WTC11 (cell line): ENCODE results near the gene JCAD.

ENCODE experiments used
- GABPB1 ChIP-seq: sonication (generic); formaldehyde crosslinking; IDR thresholded peaks from 2 replicates; pipeline ENCODE4 v1.8.1; 2023; ENCODE audit warnings: mild to moderate bottlenecking, missing genetic modification reagents
- MXD4 ChIP-seq: fragments of 250-450 bp; sonication (Bioruptor Pico); IDR thresholded peaks from 2 replicates; pipeline ENCODE4 v1.8.0; 2021; ENCODE audit warnings: mild to moderate bottlenecking, moderate library complexity, borderline replicate concordance
- SOX15 ChIP-seq: fragments of 250-450 bp; sonication (Bioruptor Pico); IDR thresholded peaks from 2 replicates; pipeline ENCODE4 v1.9.0; 2021; ENCODE audit warnings: mild to moderate bottlenecking
- ZNF263 ChIP-seq: sonication (generic); formaldehyde crosslinking; IDR thresholded peaks from 2 replicates; pipeline ENCODE4 v1.8.1; 2022; ENCODE audit warnings: low read depth, mild to moderate bottlenecking, moderate library complexity, missing genetic modification reagents
- ZNF423 ChIP-seq: fragments of 250-450 bp; sonication (Bioruptor Pico); IDR thresholded peaks from 2 replicates; pipeline ENCODE4 v2.1.2; 2022; ENCODE audit warnings: mild to moderate bottlenecking, moderate library complexity
- TF ChIP-seq, protein P1 (sequence below): fragments of 200-600 bp; IDR thresholded peaks from 2 replicates; pipeline ENCODE4 v1.8.0; 2022; ENCODE audit warnings: antibody characterized with exemption
- TF ChIP-seq, protein P2 (sequence below): sonication (generic); formaldehyde crosslinking; IDR thresholded peaks from 2 replicates; pipeline ENCODE4 v1.8.1; 2023; ENCODE audit warnings: mild to moderate bottlenecking, missing genetic modification reagents, moderate library complexity
- TF ChIP-seq, protein P3 (sequence below): sonication (generic); formaldehyde crosslinking; IDR thresholded peaks from 2 replicates; pipeline ENCODE4 v1.8.1; 2023; ENCODE audit warnings: mild to moderate bottlenecking, missing genetic modification reagents
- TF ChIP-seq, protein P4 (sequence below): sonication (generic); formaldehyde crosslinking; IDR thresholded peaks from 2 replicates; pipeline ENCODE4 v1.8.0; 2022; ENCODE audit warnings: mild to moderate bottlenecking, missing genetic modification reagents
- TF ChIP-seq, protein P5 (sequence below): sonication (generic); formaldehyde crosslinking; conservative IDR thresholded peaks from 2 replicates; pipeline ENCODE4 v1.8.1; 2022; ENCODE audit warnings: mild to moderate bottlenecking, missing genetic modification reagents
- TF ChIP-seq, protein P6 (sequence below): fragments of 250-450 bp; sonication (Bioruptor Pico); conservative IDR thresholded peaks from 2 replicates; pipeline ENCODE4 v1.9.0; 2021; ENCODE audit warnings: mild to moderate bottlenecking

DNA sequence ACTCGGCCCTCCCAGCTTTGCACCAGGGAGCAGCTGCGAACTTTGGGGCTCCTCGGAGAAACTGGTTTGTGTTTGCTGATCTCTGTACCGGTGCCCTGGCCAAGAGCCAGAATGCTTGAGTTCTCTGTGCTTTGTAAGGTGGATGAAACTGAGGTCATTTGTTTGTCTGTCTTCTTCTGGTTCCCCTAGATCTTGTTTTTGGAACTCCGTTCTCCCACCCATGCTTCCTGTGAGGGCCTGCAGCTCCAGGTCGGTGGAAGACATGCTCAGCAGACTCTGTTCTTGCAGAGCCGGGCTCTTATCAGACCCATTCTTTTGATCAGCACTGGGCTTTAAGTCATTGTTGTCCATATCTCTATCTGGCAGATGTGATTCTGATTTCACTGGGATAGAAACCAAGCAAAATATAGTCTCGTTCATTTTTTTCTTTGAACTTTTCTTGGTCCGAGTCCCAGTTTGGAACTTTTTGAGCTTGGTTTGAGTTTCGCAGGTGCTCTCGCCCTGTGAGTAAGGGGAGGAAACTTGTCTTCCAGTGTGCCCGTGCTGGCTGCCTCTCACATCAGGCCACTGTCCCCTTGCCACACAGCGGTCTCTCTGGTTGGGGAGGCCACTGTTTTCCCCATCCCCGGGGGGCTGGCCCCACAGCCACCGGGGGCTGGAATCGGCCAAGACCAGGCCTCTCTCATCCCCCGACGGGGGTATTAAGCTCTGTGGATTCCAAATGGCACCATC lies 31.2 kb downstream of the JCAD start:
- TF ChIP-seq, protein P1, sequence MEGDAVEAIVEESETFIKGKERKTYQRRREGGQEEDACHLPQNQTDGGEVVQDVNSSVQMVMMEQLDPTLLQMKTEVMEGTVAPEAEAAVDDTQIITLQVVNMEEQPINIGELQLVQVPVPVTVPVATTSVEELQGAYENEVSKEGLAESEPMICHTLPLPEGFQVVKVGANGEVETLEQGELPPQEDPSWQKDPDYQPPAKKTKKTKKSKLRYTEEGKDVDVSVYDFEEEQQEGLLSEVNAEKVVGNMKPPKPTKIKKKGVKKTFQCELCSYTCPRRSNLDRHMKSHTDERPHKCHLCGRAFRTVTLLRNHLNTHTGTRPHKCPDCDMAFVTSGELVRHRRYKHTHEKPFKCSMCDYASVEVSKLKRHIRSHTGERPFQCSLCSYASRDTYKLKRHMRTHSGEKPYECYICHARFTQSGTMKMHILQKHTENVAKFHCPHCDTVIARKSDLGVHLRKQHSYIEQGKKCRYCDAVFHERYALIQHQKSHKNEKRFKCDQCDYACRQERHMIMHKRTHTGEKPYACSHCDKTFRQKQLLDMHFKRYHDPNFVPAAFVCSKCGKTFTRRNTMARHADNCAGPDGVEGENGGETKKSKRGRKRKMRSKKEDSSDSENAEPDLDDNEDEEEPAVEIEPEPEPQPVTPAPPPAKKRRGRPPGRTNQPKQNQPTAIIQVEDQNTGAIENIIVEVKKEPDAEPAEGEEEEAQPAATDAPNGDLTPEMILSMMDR = no peak
- TF ChIP-seq MXD4 (CRISPR knock-in tag) = no peak
- TF ChIP-seq, protein P2, sequence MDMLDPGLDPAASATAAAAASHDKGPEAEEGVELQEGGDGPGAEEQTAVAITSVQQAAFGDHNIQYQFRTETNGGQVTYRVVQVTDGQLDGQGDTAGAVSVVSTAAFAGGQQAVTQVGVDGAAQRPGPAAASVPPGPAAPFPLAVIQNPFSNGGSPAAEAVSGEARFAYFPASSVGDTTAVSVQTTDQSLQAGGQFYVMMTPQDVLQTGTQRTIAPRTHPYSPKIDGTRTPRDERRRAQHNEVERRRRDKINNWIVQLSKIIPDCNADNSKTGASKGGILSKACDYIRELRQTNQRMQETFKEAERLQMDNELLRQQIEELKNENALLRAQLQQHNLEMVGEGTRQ (CRISPR knock-in tag) = no peak
- TF ChIP-seq, protein P3, sequence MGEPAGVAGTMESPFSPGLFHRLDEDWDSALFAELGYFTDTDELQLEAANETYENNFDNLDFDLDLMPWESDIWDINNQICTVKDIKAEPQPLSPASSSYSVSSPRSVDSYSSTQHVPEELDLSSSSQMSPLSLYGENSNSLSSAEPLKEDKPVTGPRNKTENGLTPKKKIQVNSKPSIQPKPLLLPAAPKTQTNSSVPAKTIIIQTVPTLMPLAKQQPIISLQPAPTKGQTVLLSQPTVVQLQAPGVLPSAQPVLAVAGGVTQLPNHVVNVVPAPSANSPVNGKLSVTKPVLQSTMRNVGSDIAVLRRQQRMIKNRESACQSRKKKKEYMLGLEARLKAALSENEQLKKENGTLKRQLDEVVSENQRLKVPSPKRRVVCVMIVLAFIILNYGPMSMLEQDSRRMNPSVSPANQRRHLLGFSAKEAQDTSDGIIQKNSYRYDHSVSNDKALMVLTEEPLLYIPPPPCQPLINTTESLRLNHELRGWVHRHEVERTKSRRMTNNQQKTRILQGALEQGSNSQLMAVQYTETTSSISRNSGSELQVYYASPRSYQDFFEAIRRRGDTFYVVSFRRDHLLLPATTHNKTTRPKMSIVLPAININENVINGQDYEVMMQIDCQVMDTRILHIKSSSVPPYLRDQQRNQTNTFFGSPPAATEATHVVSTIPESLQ (CRISPR knock-in tag) = no peak
- no peak for TF ChIP-seq SOX15 (CRISPR knock-in tag)
- TF ChIP-seq ZNF263 (CRISPR knock-in tag) = no peak
- no peak for TF ChIP-seq GABPB1
- TF ChIP-seq, protein P4, sequence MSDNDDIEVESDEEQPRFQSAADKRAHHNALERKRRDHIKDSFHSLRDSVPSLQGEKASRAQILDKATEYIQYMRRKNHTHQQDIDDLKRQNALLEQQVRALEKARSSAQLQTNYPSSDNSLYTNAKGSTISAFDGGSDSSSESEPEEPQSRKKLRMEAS (CRISPR knock-in tag) = no peak
- TF ChIP-seq, protein P5, sequence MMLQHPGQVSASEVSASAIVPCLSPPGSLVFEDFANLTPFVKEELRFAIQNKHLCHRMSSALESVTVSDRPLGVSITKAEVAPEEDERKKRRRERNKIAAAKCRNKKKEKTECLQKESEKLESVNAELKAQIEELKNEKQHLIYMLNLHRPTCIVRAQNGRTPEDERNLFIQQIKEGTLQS (CRISPR knock-in tag) = no peak
- TF ChIP-seq, protein P6, sequence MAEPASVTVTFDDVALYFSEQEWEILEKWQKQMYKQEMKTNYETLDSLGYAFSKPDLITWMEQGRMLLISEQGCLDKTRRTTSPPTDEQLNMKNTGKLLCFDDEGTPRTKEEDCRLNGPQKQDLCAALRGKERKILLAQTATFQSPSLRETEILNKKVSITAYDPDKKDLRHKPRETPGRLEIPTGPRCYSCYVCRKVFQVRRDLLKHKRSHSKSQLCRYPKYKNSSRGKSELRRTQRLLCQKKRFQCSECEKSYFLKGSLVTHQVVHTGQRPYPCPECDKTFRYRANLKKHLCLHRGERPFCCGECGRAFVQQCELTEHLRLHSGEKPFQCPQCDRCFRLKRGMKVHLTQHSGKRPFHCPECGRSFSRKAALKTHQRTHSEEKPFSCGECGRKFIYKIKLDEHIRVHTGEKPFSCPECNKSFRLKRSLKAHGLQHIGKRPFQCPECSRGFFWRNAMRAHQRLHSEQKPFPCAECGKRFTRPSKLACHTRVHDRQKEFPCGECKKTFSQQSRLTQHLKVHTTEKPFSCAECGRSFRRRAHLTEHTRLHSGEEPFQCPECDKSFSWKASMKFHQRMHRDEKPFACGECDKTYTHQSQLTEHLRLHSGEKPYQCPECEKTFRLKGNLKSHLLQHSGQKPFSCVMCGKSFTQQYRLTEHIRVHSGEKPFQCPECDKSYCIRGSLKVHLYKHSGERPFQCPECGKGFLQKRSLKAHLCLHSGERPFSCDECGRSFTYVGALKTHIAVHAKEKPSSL (CRISPR knock-in tag) = no peak
- no peak for TF ChIP-seq ZNF423
